ENCODE data around the gene BLTP1. TPM values are rescaled to one million over a fixed set of nuclear protein-coding genes. Genes with fewer than 3 reads are reported as not detected.

BLTP1 gene
- total RNA-seq, 1 donor from 2014 or later, result 80.0 TPM

GRCh38 chr4:122156819-122157218 lies 4.7 kb downstream of the BLTP1 start:
- no peak for TF ChIP-seq CTCF (IDR thresholded peaks at IDR 0.05)
- Histone ChIP-seq H3K9me3 (no peaks in the 10 kb centered on the region), H3K4me3 (no peak overlapping the region), H3K4me1 (no peaks in the 10 kb centered on the region), H3K27ac (no peak overlapping the region), H3K36me3 (peaks cover 4% of the 10 kb centered on the region), H3K27me3 (no peaks in the 10 kb centered on the region)
- no peak for ATAC-seq
- intact Hi-C loops (cut with DNase I), result no loop called here
- no peak for DNase-seq

GRCh38 chr4:122163301-122163700 lies 11.2 kb downstream of the BLTP1 start:
- peaks cover 7% of the 10 kb centered on the region for H3K4me1 ChIP-seq
- no peaks in the 10 kb centered on the region for H3K27me3 ChIP-seq
- DNase-seq (no peak), ATAC-seq (no peak)
- H3K27ac ChIP-seq, result no peak overlapping the region
- TF ChIP-seq CTCF (IDR thresholded peaks at IDR 0.05), result no peak
- H3K9me3 ChIP-seq, result no peaks in the 10 kb centered on the region
- intact Hi-C loops (cut with DNase I), result no loop called here
- H3K36me3 ChIP-seq, result no peaks in the 10 kb centered on the region
- H3K4me3 ChIP-seq, result no peak overlapping the region

GRCh38 chr4:122163767-122164166 lies 11.6 kb downstream of the BLTP1 start:
- peak; percentile 63 for ATAC-seq
- no peak overlapping the region for H3K27ac ChIP-seq
- no peak for DNase-seq
- no peaks in the 10 kb centered on the region for H3K36me3 ChIP-seq
- TF ChIP-seq CTCF (IDR thresholded peaks at IDR 0.05), result no peak
- no peak overlapping the region for H3K4me3 ChIP-seq
- H3K9me3 ChIP-seq, result no peaks in the 10 kb centered on the region
- peaks cover 7% of the 10 kb centered on the region for H3K4me1 ChIP-seq
- intact Hi-C loops (cut with DNase I), result no loop called here
- H3K27me3 ChIP-seq, result no peaks in the 10 kb centered on the region

- no peak for TF ChIP-seq CTCF (IDR thresholded peaks at IDR 0.05)
- no peak overlapping the region for H3K4me3 ChIP-seq
- H3K4me1 ChIP-seq, result peaks cover 17% of the 10 kb centered on the region
- no peak overlapping the region for H3K27ac ChIP-seq
- intact Hi-C loops (cut with DNase I), result no loop called here
- DNase-seq, result no peak
- H3K9me3 ChIP-seq, result no peaks in the 10 kb centered on the region
- peak; percentile 14 for ATAC-seq
- H3K27me3 ChIP-seq, result no peaks in the 10 kb centered on the region
- no peaks in the 10 kb centered on the region for H3K36me3 ChIP-seq
Measured at GRCh38 chr4:122167369-122167768, 15.2 kb downstream of the BLTP1 start.

GRCh38 chr4:122170775-122171174 lies 18.6 kb downstream of the BLTP1 start:
- Histone ChIP-seq H3K36me3 (peaks cover 8% of the 10 kb centered on the region), H3K9me3 (no peaks in the 10 kb centered on the region), H3K4me3 (no peak overlapping the region), H3K27ac (no peak overlapping the region), H3K27me3 (no peaks in the 10 kb centered on the region), H3K4me1 (peaks cover 10% of the 10 kb centered on the region)
- ATAC-seq (no peak), DNase-seq (no peak)
- intact Hi-C loops (cut with DNase I), result no loop called here
- no peak for TF ChIP-seq CTCF (IDR thresholded peaks at IDR 0.05)

GRCh38 chr4:122171323-122171722 lies 19.2 kb downstream of the BLTP1 start:
- ATAC-seq (no peak), DNase-seq (no peak)
- Histone ChIP-seq H3K9me3 (no peaks in the 10 kb centered on the region), H3K4me1 (peaks cover 10% of the 10 kb centered on the region), H3K27me3 (no peaks in the 10 kb centered on the region), H3K4me3 (no peak overlapping the region), H3K36me3 (peaks cover 13% of the 10 kb centered on the region), H3K27ac (no peak overlapping the region)
- no peak for TF ChIP-seq CTCF (IDR thresholded peaks at IDR 0.05)
- intact Hi-C loops (cut with DNase I), result no loop called here
